ENCODE results near the gene SEMA5B. TPM values are rescaled to one million over a fixed set of nuclear protein-coding genes. Genes with fewer than 3 reads are reported as not detected.

The SEMA5B gene
- total RNA-seq, 1 experiment from 2014 or later: 9.4 TPM

- no peak overlapping the region for H2BK20ac ChIP-seq (ENCODE audit: low read depth, low read length, poor library complexity, severe bottlenecking)
- no peak overlapping the region for H2BK5ac ChIP-seq (ENCODE audit: insufficient read length, low read length)
- no peak overlapping the region for H3K56ac ChIP-seq (ENCODE audit: insufficient read length, low read depth, low read length)
- no peak overlapping the region for H4K5ac ChIP-seq (ENCODE audit: insufficient read length, low read depth, low read length)
- Mint-ChIP-seq H3K9me3 (no peaks in the 10 kb centered on the region; a peak in 1 of 5 replicates), H3K4me1 (peaks cover 48 to 59% of the 10 kb centered on the region in 2 experiments), H3K27me3 (ENCODE audit: low read depth) (peaks cover 51% of the 10 kb centered on the region), H3K27ac (no peak overlapping the region; a peak in 1 of 7 replicates), H3K36me3 (ENCODE audit: insufficient read depth in 1 of 3, low read depth in 3 of 3) (peaks cover 0 to 6% (median 0%) of the 10 kb centered on the region in 3 experiments; a peak in 3 of 7 replicates), H3K4me3 (peak overlapping the region; percentile 84 to 94)
- H4K20me1 ChIP-seq (ENCODE audit: control insufficient read depth, insufficient read depth, insufficient read length): no peaks in the 10 kb centered on the region
- H4K8ac ChIP-seq (replicated peaks; ENCODE audit: insufficient read length, low read depth, low read length): no peak overlapping the region
- no peak overlapping the region for H2AFZ ChIP-seq (ENCODE audit: low read length)
- no peak overlapping the region for H3K18ac ChIP-seq (ENCODE audit: insufficient read length, low read depth, low read length)
- peaks cover 7% of the 10 kb centered on the region; the same call in 1 of the 2 replicates for H3K27me3 ChIP-seq (ENCODE audit: insufficient read depth, low read length)
- no peaks in the 10 kb centered on the region for H3K79me1 ChIP-seq (ENCODE audit: insufficient read depth, low read depth, low read length, poor library complexity, severe bottlenecking)
- DNase-seq: peak; percentile 79
- H3K79me2 ChIP-seq (ENCODE audit: insufficient read depth, low read length): no peaks in the 10 kb centered on the region
- no peak overlapping the region for H3K27ac ChIP-seq (ENCODE audit: insufficient read length, low read depth, low read length)
- no peak overlapping the region for H4K91ac ChIP-seq (ENCODE audit: insufficient read length, low read depth, low read length)
- H3K23ac ChIP-seq (ENCODE audit: insufficient read length, low read depth, low read length): no peak overlapping the region
- no peak overlapping the region for H2AK5ac ChIP-seq (ENCODE audit: insufficient read length, low read length)
- no peak overlapping the region for H3K9ac ChIP-seq (ENCODE audit: extremely low read depth, insufficient read length, low read length)
- H2BK120ac ChIP-seq (ENCODE audit: low read depth, low read length, poor library complexity, severe bottlenecking): no peak overlapping the region
- peaks cover 20% of the 10 kb centered on the region; the same call in 1 of the 2 replicates for H3K4me1 ChIP-seq (ENCODE audit: insufficient read depth, low read length)
- H3K9me3 ChIP-seq (ENCODE audit: control insufficient read depth, low read depth, low read length): no peaks in the 10 kb centered on the region
- peaks cover 23% of the 10 kb centered on the region for H3K23me2 ChIP-seq (ENCODE audit: insufficient read length, low read depth, low read length, poor library complexity, severe bottlenecking)
- peak overlapping the region; percentile 97 for H3K4me2 ChIP-seq (ENCODE audit: insufficient read depth, insufficient read length, low read length)
- H3K14ac ChIP-seq (ENCODE audit: insufficient read depth, low read length): no peak overlapping the region
- no peak overlapping the region for H2BK12ac ChIP-seq (ENCODE audit: insufficient read length, low read depth, low read length)
- no peak overlapping the region for H2BK15ac ChIP-seq (ENCODE audit: low read depth, low read length)
- WGBS (ENCODE audit: extremely low coverage, insufficient read length, low lambda C conversion rate): no CpG with 5 or more reads among the region's 33 CpGs
- H3T11ph ChIP-seq (ENCODE audit: low read length): no peak overlapping the region
- H3K4ac ChIP-seq (ENCODE audit: low read depth, low read length): no peak overlapping the region
- TF ChIP-seq CTCF (conservative IDR thresholded peaks at IDR 0.05): no peak
Observed at GRCh38 chr3:123025642-123026521, 1.7 kb downstream of the SEMA5B start.

Measured in H9 (cell line).